Measurements from ENCODE around the gene ATXN1.
A peak's percentile ranks its signal among the peaks of the same experiment; 100 is the strongest.
"Not testable (repeated sequence)": the region's sequence is repeated elsewhere in the genome, so short reads cannot be mapped to it uniquely, and the experiment has no call there.

The ATXN1 gene

GRCh38 chr6:16711546-16712254 lies 49.6 kb downstream of the ATXN1 start:
- Mint-ChIP-seq H3K9me3 (no peaks in the 10 kb centered on the region), H3K27ac (peak overlapping the region; percentile 91), H3K36me3 (peaks cover 7% of the 10 kb centered on the region), H3K4me1 (peaks cover 68% of the 10 kb centered on the region), H3K4me3 (peak overlapping the region; percentile 68), H3K27me3 (no peaks in the 10 kb centered on the region)

DNA sequence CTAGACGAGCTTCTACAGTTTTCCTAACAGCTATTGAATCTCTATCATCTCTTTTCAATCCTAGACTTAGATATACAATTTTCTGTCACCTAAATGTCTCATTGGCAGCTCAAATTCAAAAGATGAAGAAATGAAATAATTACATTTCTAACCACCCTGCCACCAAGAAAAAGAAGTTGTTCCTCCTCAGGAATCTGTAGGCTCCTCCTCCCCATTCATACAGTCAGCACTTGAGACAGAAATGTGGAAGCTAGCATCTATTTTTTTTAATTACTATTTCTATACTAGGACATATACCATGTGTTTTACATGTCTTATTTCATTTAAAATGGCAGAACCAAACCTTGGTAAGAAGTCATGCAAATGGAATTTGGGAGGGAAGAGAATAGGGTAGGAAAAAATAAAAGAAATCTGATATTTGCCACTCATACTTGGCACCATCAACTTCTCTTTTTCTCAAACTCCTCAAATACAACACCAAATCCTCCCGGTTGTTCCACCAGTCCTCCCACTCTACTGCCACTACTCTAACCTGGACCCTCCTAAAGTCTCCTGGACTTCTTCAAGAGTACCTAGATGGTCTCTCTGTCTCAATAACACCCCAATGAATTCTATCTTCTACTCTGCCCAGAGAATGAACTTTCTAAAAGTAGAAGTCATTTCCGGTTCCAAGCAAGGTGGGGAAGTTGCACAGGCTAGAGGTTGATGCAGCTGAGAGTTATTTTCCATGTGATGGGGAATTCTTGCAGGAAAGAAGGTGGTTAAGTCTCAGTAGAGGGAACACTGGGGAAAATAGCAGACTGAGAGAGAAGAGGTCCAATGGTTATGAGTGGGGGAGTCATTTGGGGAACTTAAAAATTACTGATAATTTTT lies 54.1 kb downstream of the ATXN1 start:
- no peaks in the 10 kb centered on the region for H3K9me3 Mint-ChIP-seq
- H3K4me1 Mint-ChIP-seq: peaks cover 59% of the 10 kb centered on the region
- H3K36me3 Mint-ChIP-seq: peaks cover 4% of the 10 kb centered on the region
- no peaks in the 10 kb centered on the region for H3K27me3 Mint-ChIP-seq
- peak overlapping the region; percentile 68 for H3K27ac Mint-ChIP-seq
- peak overlapping the region; percentile 64 for H3K4me3 Mint-ChIP-seq

- not testable (repeated sequence) for H3K27me3 Mint-ChIP-seq, H3K36me3 Mint-ChIP-seq, H3K9me3 Mint-ChIP-seq, H3K4me3 Mint-ChIP-seq, H3K27ac Mint-ChIP-seq
- H3K4me1 Mint-ChIP-seq: peaks cover 55% of the 10 kb centered on the region
Measured at GRCh38 chr6:16706491-16706890, 54.8 kb downstream of the ATXN1 start.

- Mint-ChIP-seq H3K27ac (no peak overlapping the region), H3K9me3 (no peaks in the 10 kb centered on the region), H3K4me1 (peaks cover 57% of the 10 kb centered on the region), H3K27me3 (no peaks in the 10 kb centered on the region), H3K36me3 (peaks cover 4% of the 10 kb centered on the region), H3K4me3 (no peak overlapping the region)
Measured at GRCh38 chr6:16706029-16706428, 55.2 kb downstream of the ATXN1 start.

GRCh38 chr6:16705081-16705993 lies 55.9 kb downstream of the ATXN1 start:
- peak overlapping the region; percentile 87 for H3K27ac Mint-ChIP-seq
- H3K4me3 Mint-ChIP-seq: no peak overlapping the region
- H3K27me3 Mint-ChIP-seq: no peaks in the 10 kb centered on the region

GRCh38 chr6:16704401-16705045 lies 56.7 kb downstream of the ATXN1 start:
- peaks cover 4% of the 10 kb centered on the region for H3K36me3 Mint-ChIP-seq
- peak overlapping the region; percentile 27 for H3K27ac Mint-ChIP-seq
- H3K27me3 Mint-ChIP-seq: no peaks in the 10 kb centered on the region
- H3K4me3 Mint-ChIP-seq: peak overlapping the region; percentile 70
- H3K9me3 Mint-ChIP-seq: no peaks in the 10 kb centered on the region
- H3K4me1 Mint-ChIP-seq: peaks cover 68% of the 10 kb centered on the region

More at GRCh38 chr6:16705081-16705993, 55.9 kb downstream of the ATXN1 start:
- H3K9me3 Mint-ChIP-seq: no peaks in the 10 kb centered on the region
- H3K36me3 Mint-ChIP-seq: peaks cover 4% of the 10 kb centered on the region
- peaks cover 60% of the 10 kb centered on the region for H3K4me1 Mint-ChIP-seq

GRCh38 chr6:16702627-16703378 lies 58.5 kb downstream of the ATXN1 start:
- H3K27me3 Mint-ChIP-seq, H3K4me3 Mint-ChIP-seq, H3K36me3 Mint-ChIP-seq, H3K9me3 Mint-ChIP-seq, H3K27ac Mint-ChIP-seq: not testable (repeated sequence)
- peaks cover 77% of the 10 kb centered on the region for H3K4me1 Mint-ChIP-seq

GRCh38 chr6:16700916-16701234 lies 60.4 kb downstream of the ATXN1 start:
- no peaks in the 10 kb centered on the region for H3K9me3 Mint-ChIP-seq
- peak overlapping the region; percentile 90 for H3K27ac Mint-ChIP-seq
- H3K36me3 Mint-ChIP-seq: peaks cover 2% of the 10 kb centered on the region
- H3K27me3 Mint-ChIP-seq: no peaks in the 10 kb centered on the region
- H3K4me1 Mint-ChIP-seq: peaks cover 68% of the 10 kb centered on the region
- peak overlapping the region; percentile 81 for H3K4me3 Mint-ChIP-seq

GRCh38 chr6:16700202-16700915 lies 60.9 kb downstream of the ATXN1 start:
- Mint-ChIP-seq H3K27me3 (no peaks in the 10 kb centered on the region), H3K4me3 (peak overlapping the region; percentile 81), H3K4me1 (peaks cover 65% of the 10 kb centered on the region), H3K27ac (peak overlapping the region; percentile 90), H3K9me3 (no peaks in the 10 kb centered on the region), H3K36me3 (peaks cover 2% of the 10 kb centered on the region)

DNA sequence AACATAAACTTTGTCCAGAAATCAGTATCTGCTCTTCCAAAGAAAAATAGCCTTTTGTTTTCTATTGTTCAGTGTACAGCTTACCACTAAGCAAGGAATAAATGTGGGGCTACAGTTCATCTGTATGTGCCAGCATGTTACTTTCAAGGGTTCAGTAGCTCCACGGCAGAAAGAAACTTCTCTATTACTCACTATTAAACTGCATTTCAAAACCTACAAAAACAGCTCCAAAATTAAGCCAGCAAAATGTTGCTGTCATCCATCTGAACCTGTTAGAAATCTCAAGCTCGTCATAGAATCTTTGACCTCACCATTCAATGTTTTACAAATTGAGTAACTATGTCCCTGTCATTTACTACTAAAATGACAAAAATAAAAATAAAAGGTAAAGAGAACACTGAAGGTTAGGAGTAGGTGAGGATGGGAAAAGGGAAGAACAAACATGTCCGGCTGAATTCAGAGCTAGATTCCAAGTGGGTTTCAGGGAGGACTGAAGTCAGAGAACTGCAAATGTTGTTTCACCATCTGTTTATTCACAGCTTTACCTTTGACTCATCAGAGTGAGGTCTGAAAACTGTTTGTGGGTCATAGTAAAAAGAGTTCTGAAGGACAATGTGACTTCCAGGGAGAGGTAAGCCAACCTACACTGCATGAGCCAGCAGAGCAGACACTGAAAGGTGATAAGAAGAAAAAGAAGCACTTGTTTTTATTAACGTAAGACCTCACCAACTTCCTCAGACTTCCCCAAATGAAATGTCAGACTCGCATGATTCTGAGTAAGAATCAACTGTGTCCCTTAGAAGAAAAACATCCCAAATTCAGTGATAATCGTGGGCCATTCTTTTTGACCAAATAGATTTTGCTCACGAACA lies 62.0 kb downstream of the ATXN1 start:
- H3K27me3 Mint-ChIP-seq: no peaks in the 10 kb centered on the region
- no peaks in the 10 kb centered on the region for H3K9me3 Mint-ChIP-seq
- H3K4me3 Mint-ChIP-seq: peak overlapping the region; percentile 81
- peaks cover 62% of the 10 kb centered on the region for H3K4me1 Mint-ChIP-seq
- peaks cover 2% of the 10 kb centered on the region for H3K36me3 Mint-ChIP-seq
- H3K27ac Mint-ChIP-seq: peak overlapping the region; percentile 90

- Mint-ChIP-seq H3K4me1 (peaks cover 58% of the 10 kb centered on the region), H3K27ac (peak overlapping the region; percentile 69), H3K27me3 (no peaks in the 10 kb centered on the region), H3K4me3 (peak overlapping the region; percentile 23), H3K36me3 (no peaks in the 10 kb centered on the region), H3K9me3 (no peaks in the 10 kb centered on the region)
Measured at GRCh38 chr6:16698162-16698533, 63.1 kb downstream of the ATXN1 start.

GRCh38 chr6:16697437-16698161 lies 63.7 kb downstream of the ATXN1 start:
- Mint-ChIP-seq H3K36me3 (no peaks in the 10 kb centered on the region), H3K27me3 (no peaks in the 10 kb centered on the region), H3K27ac (peak overlapping the region; percentile 69), H3K9me3 (no peaks in the 10 kb centered on the region), H3K4me1 (peaks cover 62% of the 10 kb centered on the region), H3K4me3 (peak overlapping the region; percentile 23)

DNA sequence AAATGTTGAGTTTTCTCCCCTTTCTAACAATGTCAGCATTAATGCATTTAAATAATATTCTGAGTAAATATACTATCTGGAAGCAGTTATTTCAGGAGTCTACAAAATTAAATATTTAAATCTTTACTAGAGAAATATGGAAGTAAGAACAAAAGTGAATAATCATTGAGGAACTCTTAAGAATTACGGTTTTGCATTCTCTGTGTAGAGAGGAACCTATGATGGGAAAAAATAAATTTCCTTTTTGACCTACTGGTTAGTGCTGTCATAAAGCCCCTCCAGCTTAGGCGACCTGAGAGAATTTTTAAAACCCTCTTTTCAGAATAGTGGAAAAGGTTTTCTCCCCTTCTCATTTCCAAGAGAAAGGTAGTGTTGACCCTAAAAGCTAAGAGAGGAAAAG lies 64.8 kb downstream of the ATXN1 start:
- no peaks in the 10 kb centered on the region for H3K27me3 Mint-ChIP-seq
- H3K27ac Mint-ChIP-seq: no peak overlapping the region
- no peaks in the 10 kb centered on the region for H3K9me3 Mint-ChIP-seq
- peaks cover under 1% of the 10 kb centered on the region for H3K36me3 Mint-ChIP-seq
- no peak overlapping the region for H3K4me3 Mint-ChIP-seq
- H3K4me1 Mint-ChIP-seq: peaks cover 70% of the 10 kb centered on the region

All from activated naive CD4-positive, alpha-beta T cell treated with anti-CD3 and anti-CD28 coated beads, Interleukin-2, amount 50 U/mL, for 24 hours (primary cell).